ENCODE measurements around the gene PIK3CD.

The PIK3CD gene

GRCh38 chr1:9731561-9731960 is 80.0 kb downstream of the PIK3CD start:
- H3K4me3 ChIP-seq (ENCODE audit: low read length), result no peak overlapping the region
- DNase-seq (ENCODE audit: low read depth), result no peak
- TF ChIP-seq CTCF (conservative IDR thresholded peaks at IDR 0.05; ENCODE audit: low read depth, low read length), result no peak

- no peak overlapping the region for H3K4me3 ChIP-seq (ENCODE audit: low read length)
- DNase-seq (ENCODE audit: low read depth), result no peak
- no peak for TF ChIP-seq CTCF (conservative IDR thresholded peaks at IDR 0.05; ENCODE audit: low read depth, low read length)
Observed at GRCh38 chr1:9732123-9732971, 80.8 kb downstream of the PIK3CD start.

- no peak for DNase-seq (ENCODE audit: low read depth)
- H3K4me3 ChIP-seq (ENCODE audit: low read length), result no peak overlapping the region
- TF ChIP-seq CTCF (conservative IDR thresholded peaks at IDR 0.05; ENCODE audit: low read depth, low read length), result no peak
Observed at GRCh38 chr1:9733160-9733789, 81.7 kb downstream of the PIK3CD start.

- no peak overlapping the region for H3K4me3 ChIP-seq (ENCODE audit: low read length)
- DNase-seq (ENCODE audit: low read depth), result no peak
- TF ChIP-seq CTCF (conservative IDR thresholded peaks at IDR 0.05; ENCODE audit: low read depth, low read length), result no peak
Observed at GRCh38 chr1:9735800-9736199, 84.3 kb downstream of the PIK3CD start.

- H3K4me3 ChIP-seq (ENCODE audit: low read length), result no peak overlapping the region
- no peak for TF ChIP-seq CTCF (conservative IDR thresholded peaks at IDR 0.05; ENCODE audit: low read depth, low read length)
- DNase-seq (ENCODE audit: low read depth), result no peak
Observed at GRCh38 chr1:9736241-9736640, 84.7 kb downstream of the PIK3CD start.

GRCh38 chr1:9737057-9737456 is 85.5 kb downstream of the PIK3CD start:
- no peak for DNase-seq (ENCODE audit: low read depth)
- TF ChIP-seq CTCF (conservative IDR thresholded peaks at IDR 0.05; ENCODE audit: low read depth, low read length), result no peak
- no peak overlapping the region for H3K4me3 ChIP-seq (ENCODE audit: low read length)

GRCh38 chr1:9737671-9738070 is 86.1 kb downstream of the PIK3CD start:
- TF ChIP-seq CTCF (conservative IDR thresholded peaks at IDR 0.05; ENCODE audit: low read depth, low read length), result no peak
- H3K4me3 ChIP-seq (ENCODE audit: low read length), result no peak overlapping the region
- no peak for DNase-seq (ENCODE audit: low read depth)

Data from retinal pigment epithelial cell (primary cell).